ENCODE results near the gene TTBK1.

TTBK1 gene

DNA sequence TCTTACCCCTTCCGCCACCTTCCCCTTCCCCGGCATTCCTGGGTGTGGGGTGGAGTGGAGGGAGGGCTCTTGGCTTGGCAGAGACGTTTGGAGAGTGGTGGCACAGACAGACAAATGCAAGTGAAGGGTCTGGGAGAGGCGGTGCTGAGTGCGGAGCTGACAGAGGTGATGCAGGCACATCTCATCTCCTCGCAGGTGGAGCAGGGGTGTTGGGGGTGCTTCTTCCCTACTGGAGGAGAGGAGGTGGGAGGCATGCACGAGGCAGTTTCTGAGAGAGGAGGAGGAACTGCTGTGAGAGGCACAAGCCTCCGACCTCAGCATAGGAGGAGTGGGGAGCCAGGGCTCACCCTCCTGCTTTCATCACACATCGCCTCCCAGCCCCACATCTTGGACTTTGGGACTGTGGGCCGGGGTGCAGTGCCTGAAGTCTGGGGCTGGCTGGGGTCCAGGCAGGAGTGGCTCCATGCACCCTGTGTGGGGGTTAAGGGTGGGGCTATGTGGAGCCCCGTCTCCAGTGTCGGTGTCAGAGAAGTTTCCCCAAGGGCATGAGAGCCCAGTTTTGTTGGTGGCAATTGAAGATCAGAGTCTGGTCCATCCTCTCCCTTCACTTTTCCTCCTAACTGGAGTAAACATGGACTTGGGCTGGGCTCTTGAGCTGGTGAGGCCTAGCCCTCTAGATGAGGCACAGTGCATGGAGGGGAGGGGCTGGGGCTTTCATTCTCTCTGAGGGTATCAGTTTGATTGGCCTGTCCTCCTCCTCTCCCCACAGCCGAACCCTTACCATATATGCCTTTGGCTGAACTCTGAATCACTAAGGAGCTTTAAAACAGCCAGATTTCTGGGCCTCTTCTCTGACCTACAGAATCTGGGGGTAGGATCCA lies 34.6 kb downstream of the TTBK1 start:
- no peaks in the 10 kb centered on the region for H3K36me3 ChIP-seq (ENCODE audit: control insufficient read depth in 2 of 2, insufficient read depth in 2 of 2, low read length in 2 of 2)
- H3K9me3 ChIP-seq (ENCODE audit: control insufficient read depth in 2 of 2, low read length in 2 of 2) = no peaks in the 10 kb centered on the region
- H3K4me3 ChIP-seq (ENCODE audit: low read length in 2 of 2) = peak overlapping the region in 1 of 2 donors; percentile 23
- H3K9ac ChIP-seq (ENCODE audit: low read depth in 1 of 2, low read length in 2 of 2) = peak overlapping the region in 1 of 2 donors; percentile 14
- H3K4me1 ChIP-seq (ENCODE audit: control insufficient read depth in 2 of 2, insufficient read depth in 2 of 2, low read length in 2 of 2) = peaks cover 42 to 50% of the 10 kb centered on the region in 2 donors
- no peaks in the 10 kb centered on the region for H3K27me3 ChIP-seq (ENCODE audit: control insufficient read depth in 2 of 2, insufficient read depth in 2 of 2, low read length in 2 of 2)
- peak overlapping the region; percentile 79 to 96 for H3K27ac ChIP-seq (ENCODE audit: low read depth in 2 of 2, low read length in 2 of 2)

DNA sequence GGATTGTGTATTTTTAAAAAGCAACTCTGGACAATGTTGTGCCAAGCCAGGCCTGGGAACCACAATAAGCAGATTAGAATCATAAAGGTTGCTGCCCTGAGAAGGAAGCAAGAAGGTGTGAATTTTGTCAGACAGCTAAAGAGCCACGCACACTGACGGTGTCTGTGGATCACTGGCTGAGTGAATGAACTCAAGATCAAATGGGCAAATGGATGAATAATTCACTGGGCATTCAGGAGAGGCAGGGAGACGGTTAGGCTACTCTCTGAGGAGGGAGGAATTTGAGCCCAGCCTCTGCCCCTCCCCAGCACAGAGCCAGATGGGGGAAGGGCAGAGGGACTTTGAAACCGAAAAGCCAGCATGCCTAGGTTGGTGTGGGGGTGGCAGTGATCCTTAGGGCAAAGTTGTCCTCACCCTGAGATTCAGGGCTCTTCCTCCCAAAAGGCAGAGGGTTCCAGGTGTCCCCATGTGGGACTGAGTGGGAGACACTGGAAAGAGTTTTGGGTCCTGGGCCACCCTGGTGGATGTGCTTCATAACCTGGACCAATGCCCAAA lies 35.3 kb downstream of the TTBK1 start:
- Histone ChIP-seq H3K36me3 (ENCODE audit: control insufficient read depth in 2 of 2, insufficient read depth in 2 of 2, low read length in 2 of 2) (no peaks in the 10 kb centered on the region), H3K9ac (ENCODE audit: low read depth in 1 of 2, low read length in 2 of 2) (peak overlapping the region in 1 of 2 donors; percentile 16), H3K27ac (ENCODE audit: low read depth in 2 of 2, low read length in 2 of 2) (peak overlapping the region; percentile 79 to 96), H3K9me3 (ENCODE audit: control insufficient read depth in 2 of 2, low read length in 2 of 2) (no peaks in the 10 kb centered on the region), H3K4me3 (ENCODE audit: low read length in 2 of 2) (peak overlapping the region in 1 of 2 donors; percentile 20), H3K27me3 (ENCODE audit: control insufficient read depth in 2 of 2, insufficient read depth in 2 of 2, low read length in 2 of 2) (no peaks in the 10 kb centered on the region), H3K4me1 (ENCODE audit: control insufficient read depth in 2 of 2, insufficient read depth in 2 of 2, low read length in 2 of 2) (peaks cover 42 to 50% of the 10 kb centered on the region in 2 donors)

DNA sequence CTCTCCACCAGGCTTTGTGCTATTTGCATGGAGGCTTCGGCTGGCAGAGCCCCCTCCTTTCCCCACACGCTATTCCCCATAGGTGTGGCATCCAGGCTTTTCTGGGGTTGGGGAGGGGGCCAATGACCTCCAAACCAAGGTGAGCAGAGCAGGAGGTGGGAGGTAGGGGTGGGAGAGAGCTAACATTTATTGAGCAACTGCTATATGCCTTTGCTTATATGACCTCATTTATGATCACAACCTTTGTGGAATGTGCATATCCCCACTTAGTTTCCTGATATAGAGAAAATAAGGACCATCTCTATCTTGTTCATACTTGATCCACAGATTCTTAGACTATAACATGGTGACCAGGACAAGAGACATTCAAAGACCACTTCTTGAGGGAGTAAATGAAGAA lies 37.0 kb downstream of the TTBK1 start:
- no peaks in the 10 kb centered on the region for H3K9me3 ChIP-seq (ENCODE audit: control insufficient read depth in 2 of 2, low read length in 2 of 2)
- peaks cover 31 to 37% of the 10 kb centered on the region in 2 donors for H3K4me1 ChIP-seq (ENCODE audit: control insufficient read depth in 2 of 2, insufficient read depth in 2 of 2, low read length in 2 of 2)
- no peak overlapping the region for H3K4me3 ChIP-seq (ENCODE audit: low read length in 2 of 2)
- no peak overlapping the region for H3K9ac ChIP-seq (ENCODE audit: low read depth in 1 of 2, low read length in 2 of 2)
- no peak overlapping the region for H3K27ac ChIP-seq (ENCODE audit: low read depth in 2 of 2, low read length in 2 of 2)
- H3K27me3 ChIP-seq (ENCODE audit: control insufficient read depth in 2 of 2, insufficient read depth in 2 of 2, low read length in 2 of 2) = no peaks in the 10 kb centered on the region
- H3K36me3 ChIP-seq (ENCODE audit: control insufficient read depth in 2 of 2, insufficient read depth in 2 of 2, low read length in 2 of 2) = no peaks in the 10 kb centered on the region

GRCh38 chr6:43282060-43282459 lies 38.8 kb downstream of the TTBK1 start:
- Histone ChIP-seq H3K4me1 (ENCODE audit: control insufficient read depth in 2 of 2, insufficient read depth in 2 of 2, low read length in 2 of 2) (peaks cover 19 to 26% of the 10 kb centered on the region in 2 donors), H3K27me3 (ENCODE audit: control insufficient read depth in 2 of 2, insufficient read depth in 2 of 2, low read length in 2 of 2) (no peaks in the 10 kb centered on the region), H3K9me3 (ENCODE audit: control insufficient read depth in 2 of 2, low read length in 2 of 2) (no peaks in the 10 kb centered on the region), H3K36me3 (ENCODE audit: control insufficient read depth in 2 of 2, insufficient read depth in 2 of 2, low read length in 2 of 2) (no peaks in the 10 kb centered on the region), H3K27ac (ENCODE audit: low read depth in 2 of 2, low read length in 2 of 2) (no peak overlapping the region), H3K9ac (ENCODE audit: low read depth in 1 of 2, low read length in 2 of 2) (no peak overlapping the region), H3K4me3 (ENCODE audit: low read length in 2 of 2) (no peak overlapping the region)

DNA sequence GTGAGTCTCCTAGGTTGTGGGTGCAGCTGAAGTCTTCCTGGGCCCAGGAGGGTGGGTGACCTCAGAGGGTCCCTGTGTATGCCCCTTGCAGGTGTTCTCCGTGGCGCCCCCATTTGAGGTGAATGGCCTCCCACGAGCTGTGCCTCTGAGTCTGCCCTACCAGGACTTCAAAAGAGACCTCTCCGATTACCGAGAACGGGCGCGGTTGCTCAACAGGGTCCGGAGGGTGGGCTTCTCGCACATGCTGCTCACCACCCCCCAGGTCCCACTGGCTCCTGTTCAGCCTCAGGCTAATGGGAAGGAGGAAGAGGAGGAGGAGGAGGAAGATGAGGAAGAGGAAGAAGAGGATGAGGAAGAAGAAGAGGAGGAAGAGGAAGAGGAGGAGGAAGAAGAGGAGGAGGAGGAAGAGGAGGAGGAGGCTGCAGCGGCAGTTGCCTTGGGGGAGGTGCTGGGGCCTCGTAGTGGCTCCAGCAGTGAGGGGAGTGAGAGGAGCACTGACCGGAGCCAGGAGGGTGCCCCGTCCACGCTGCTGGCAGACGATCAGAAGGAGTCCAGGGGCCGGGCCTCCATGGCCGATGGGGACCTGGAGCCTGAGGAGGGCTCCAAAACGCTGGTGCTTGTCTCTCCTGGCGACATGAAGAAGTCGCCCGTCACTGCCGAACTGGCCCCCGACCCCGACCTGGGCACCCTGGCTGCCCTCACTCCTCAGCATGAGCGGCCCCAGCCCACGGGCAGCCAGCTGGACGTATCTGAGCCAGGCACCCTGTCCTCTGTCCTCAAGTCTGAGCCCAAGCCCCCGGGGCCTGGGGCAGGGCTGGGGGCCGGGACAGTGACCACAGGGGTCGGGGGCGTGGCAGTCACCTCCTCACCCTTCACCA lies 39.6 kb downstream of the TTBK1 start:
- Histone ChIP-seq H3K36me3 (ENCODE audit: control insufficient read depth in 2 of 2, insufficient read depth in 2 of 2, low read length in 2 of 2) (no peaks in the 10 kb centered on the region), H3K9me3 (ENCODE audit: control insufficient read depth in 2 of 2, low read length in 2 of 2) (no peaks in the 10 kb centered on the region), H3K4me1 (ENCODE audit: control insufficient read depth in 2 of 2, insufficient read depth in 2 of 2, low read length in 2 of 2) (peaks cover 16 to 25% of the 10 kb centered on the region in 2 donors), H3K9ac (ENCODE audit: low read depth in 1 of 2, low read length in 2 of 2) (no peak overlapping the region), H3K27ac (ENCODE audit: low read depth in 2 of 2, low read length in 2 of 2) (no peak overlapping the region), H3K27me3 (ENCODE audit: control insufficient read depth in 2 of 2, insufficient read depth in 2 of 2, low read length in 2 of 2) (no peaks in the 10 kb centered on the region), H3K4me3 (ENCODE audit: low read length in 2 of 2) (no peak overlapping the region)

- no peaks in the 10 kb centered on the region for H3K27me3 ChIP-seq (ENCODE audit: control insufficient read depth in 2 of 2, insufficient read depth in 2 of 2, low read length in 2 of 2)
- H3K36me3 ChIP-seq (ENCODE audit: control insufficient read depth in 2 of 2, insufficient read depth in 2 of 2, low read length in 2 of 2) = no peaks in the 10 kb centered on the region
- no peak overlapping the region for H3K9ac ChIP-seq (ENCODE audit: low read depth in 1 of 2, low read length in 2 of 2)
- H3K9me3 ChIP-seq (ENCODE audit: control insufficient read depth in 2 of 2, low read length in 2 of 2) = no peaks in the 10 kb centered on the region
- no peak overlapping the region for H3K27ac ChIP-seq (ENCODE audit: low read depth in 2 of 2, low read length in 2 of 2)
- H3K4me1 ChIP-seq (ENCODE audit: control insufficient read depth in 2 of 2, insufficient read depth in 2 of 2, low read length in 2 of 2) = peaks cover 17 to 25% of the 10 kb centered on the region in 2 donors
- no peak overlapping the region for H3K4me3 ChIP-seq (ENCODE audit: low read length in 2 of 2)
These were observed 40.2 kb downstream of the TTBK1 start for GRCh38 chr6:43283514-43283901.

- H3K27me3 ChIP-seq (ENCODE audit: control insufficient read depth in 2 of 2, insufficient read depth in 2 of 2, low read length in 2 of 2) = no peaks in the 10 kb centered on the region
- H3K36me3 ChIP-seq (ENCODE audit: control insufficient read depth in 2 of 2, insufficient read depth in 2 of 2, low read length in 2 of 2) = no peaks in the 10 kb centered on the region
- H3K27ac ChIP-seq (ENCODE audit: low read depth in 2 of 2, low read length in 2 of 2) = no peak overlapping the region
- peaks cover 14 to 23% of the 10 kb centered on the region in 2 donors for H3K4me1 ChIP-seq (ENCODE audit: control insufficient read depth in 2 of 2, insufficient read depth in 2 of 2, low read length in 2 of 2)
- H3K4me3 ChIP-seq (ENCODE audit: low read length in 2 of 2) = no peak overlapping the region
- H3K9me3 ChIP-seq (ENCODE audit: control insufficient read depth in 2 of 2, low read length in 2 of 2) = no peaks in the 10 kb centered on the region
- H3K9ac ChIP-seq (ENCODE audit: low read depth in 1 of 2, low read length in 2 of 2) = peak overlapping the region in 1 of 2 donors; percentile 21
These were observed 40.6 kb downstream of the TTBK1 start for GRCh38 chr6:43283905-43284304.

- Histone ChIP-seq H3K4me1 (ENCODE audit: control insufficient read depth in 2 of 2, insufficient read depth in 2 of 2, low read length in 2 of 2) (peaks cover 5 to 20% of the 10 kb centered on the region in 2 donors), H3K4me3 (ENCODE audit: low read length in 2 of 2) (no peak overlapping the region), H3K9me3 (ENCODE audit: control insufficient read depth in 2 of 2, low read length in 2 of 2) (no peaks in the 10 kb centered on the region), H3K36me3 (ENCODE audit: control insufficient read depth in 2 of 2, insufficient read depth in 2 of 2, low read length in 2 of 2) (no peaks in the 10 kb centered on the region), H3K27me3 (ENCODE audit: control insufficient read depth in 2 of 2, insufficient read depth in 2 of 2, low read length in 2 of 2) (no peaks in the 10 kb centered on the region), H3K9ac (ENCODE audit: low read depth in 1 of 2, low read length in 2 of 2) (no peak overlapping the region), H3K27ac (ENCODE audit: low read depth in 2 of 2, low read length in 2 of 2) (no peak overlapping the region)
These were observed 41.9 kb downstream of the TTBK1 start for GRCh38 chr6:43284991-43285781.

DNA sequence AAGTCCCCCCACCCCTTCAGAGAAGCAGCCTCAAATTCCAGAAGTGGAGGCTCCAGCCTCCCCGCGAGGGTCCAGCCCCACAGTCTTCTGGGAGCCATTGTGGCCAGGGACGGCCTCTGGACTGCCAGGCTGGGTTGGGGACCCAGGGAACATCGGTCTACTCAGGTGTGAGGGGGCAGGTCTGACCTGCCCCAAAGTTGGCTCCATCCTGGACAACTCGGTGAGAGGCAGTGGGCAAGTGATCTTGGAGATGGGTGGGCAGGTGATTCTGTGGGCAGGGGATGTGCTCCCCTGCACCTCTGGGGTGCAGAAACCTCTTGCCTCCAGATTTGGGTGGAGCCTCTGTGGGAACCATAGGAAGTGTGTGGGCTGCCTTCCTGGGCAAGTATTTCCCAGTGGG lies 42.6 kb downstream of the TTBK1 start:
- Histone ChIP-seq H3K36me3 (ENCODE audit: control insufficient read depth in 2 of 2, insufficient read depth in 2 of 2, low read length in 2 of 2) (no peaks in the 10 kb centered on the region), H3K9ac (ENCODE audit: low read depth in 1 of 2, low read length in 2 of 2) (no peak overlapping the region), H3K4me1 (ENCODE audit: control insufficient read depth in 2 of 2, insufficient read depth in 2 of 2, low read length in 2 of 2) (peaks cover 6 to 26% of the 10 kb centered on the region in 2 donors), H3K27ac (ENCODE audit: low read depth in 2 of 2, low read length in 2 of 2) (no peak overlapping the region), H3K4me3 (ENCODE audit: low read length in 2 of 2) (no peak overlapping the region), H3K27me3 (ENCODE audit: control insufficient read depth in 2 of 2, insufficient read depth in 2 of 2, low read length in 2 of 2) (no peaks in the 10 kb centered on the region), H3K9me3 (ENCODE audit: control insufficient read depth in 2 of 2, low read length in 2 of 2) (no peaks in the 10 kb centered on the region)

Measured in mucosa of rectum (tissue), 2 donors.